HepG2 (cell line): ENCODE measurements around the gene SEMA3C. TPM values are rescaled to one million over a fixed set of nuclear protein-coding genes. Genes with fewer than 3 reads are reported as not detected.

Experiments used
- ATAC-seq: fragments of 200-7000 bp; cut with Tn5 transposase; 3 replicates; pipeline ENCODE4 v1.9.1; 2020; ENCODE audit warnings: mild to moderate bottlenecking, moderate library complexity
- BruUV-seq: library from RNA; stranded (reverse); fragments of 400-500 nt; replicated peaks from 2 replicates; lab custom pipeline; 2021; lab: Mats Ljungman, UMichigan
- CTCF ChIA-PET: fragments of 300-600 bp; formaldehyde crosslinking; extraction: SDS; loops from one replicate; lab custom pipeline; 2021; ENCODE audit warnings: low total read pairs, inconsistent platforms, low intra/inter-chr PET ratio; lab: Yijun Ruan, JAX
- POLR2A ChIA-PET: fragments of 350-600 bp; sonication (Branson Sonifier 250); formaldehyde crosslinking; loops from one replicate; lab custom pipeline; 2020; ENCODE audit warnings: antibody characterized with exemption, inconsistent platforms; lab: Yijun Ruan, JAX
- DNase-seq: peaks from one replicate; pipeline ENCODE4 v3.0.0-alpha.2; 2015; ENCODE audit warnings: low spot score
- FAIRE-seq: peaks from 3 replicates; lab custom pipeline; 2011; peaks lifted over from hg19 to GRCh38; lab: Jason Lieb, UNC
- H2AFZ ChIP-seq: one replicate; pipeline ENCODE4 v1.6.1; 2011; ENCODE audit warnings: low read length, inconsistent platforms
- H3K27ac ChIP-seq: fragments of 300-600 bp; 3 replicates; pipeline ENCODE4 v1.8.0; 2011; ENCODE audit warnings: mixed run types, mild to moderate bottlenecking, mixed read lengths, low read length, inconsistent platforms; ENCODE audit not compliant: insufficient read depth; ENCODE audit errors: extremely low read length
- H3K27me3 ChIP-seq, 2 experiments: fragments of 200-600 bp in 1 of 2; 2 replicates in 1 of 2; 3 replicates in 1 of 2; pipeline versions ENCODE4 v1.6.0 to v1.8.0; 2011; ENCODE audit warnings: low read length in 2 of 2, mild to moderate bottlenecking in 2 of 2, moderate library complexity in 2 of 2, inconsistent platforms in 1 of 2; ENCODE audit not compliant: insufficient read depth in 2 of 2, control insufficient read depth in 1 of 2
- H3K36me3 ChIP-seq, 2 experiments: fragments of 200-600 bp in 1 of 2; replicated peaks in 1 of 2; 2 replicates in 1 of 2; 3 replicates in 1 of 2; pipeline versions ENCODE4 v1.5.1 to v1.8.0; 2011; ENCODE audit warnings: low read length in 2 of 2, inconsistent platforms in 1 of 2; ENCODE audit not compliant: insufficient read depth in 2 of 2, control insufficient read depth in 1 of 2
- H3K4me1 ChIP-seq: 2 replicates; pipeline ENCODE4 v1.5.1; 2012; ENCODE audit warnings: low read length, inconsistent platforms; ENCODE audit not compliant: insufficient read depth
- H3K4me2 ChIP-seq: 2 replicates; pipeline ENCODE4 v1.6.0; 2011; ENCODE audit warnings: low read depth, low read length, inconsistent platforms
- H3K4me3 ChIP-seq, 3 experiments: fragments of 200-600 bp in 1 of 3; sonication (generic), shearing (Covaris generic) in 1 of 3; replicated peaks in 1 of 3; 2 replicates each; pipeline ENCODE4 v1.5.1; 2011 to 2016; ENCODE audit warnings: low read length in 3 of 3, inconsistent platforms in 2 of 3, low read depth in 2 of 3, mild to moderate bottlenecking in 2 of 3, control low read depth in 1 of 3, mixed read lengths in 1 of 3; ENCODE audit not compliant: insufficient read depth in 1 of 3
- H3K79me2 ChIP-seq: one replicate; pipeline ENCODE4 v1.6.1; 2011; ENCODE audit warnings: low read length, inconsistent platforms; ENCODE audit not compliant: insufficient read depth
- H3K9ac ChIP-seq: 2 replicates; pipeline ENCODE4 v1.6.0; 2011; ENCODE audit warnings: mild to moderate bottlenecking, low read depth, low read length, inconsistent platforms; ENCODE audit not compliant: insufficient read depth
- H3K9me3 ChIP-seq: 2 replicates; pipeline ENCODE4 v1.5.1; 2012; ENCODE audit warnings: mild to moderate bottlenecking, low read length
- H4K20me1 ChIP-seq: 2 replicates; pipeline ENCODE4 v1.6.0; 2011; ENCODE audit warnings: inconsistent platforms, mild to moderate bottlenecking, low read length, moderate library complexity; ENCODE audit not compliant: insufficient read depth
- CBFB ChIP-seq: sonication (generic); formaldehyde crosslinking; IDR thresholded peaks from 2 replicates; pipeline ENCODE4 v1.4.0; 2020; ENCODE audit warnings: missing genetic modification reagents
- CREB1 ChIP-seq, 2 experiments: fragments of 450-650 bp in 1 of 2; IDR thresholded peaks; 2 replicates each; pipeline ENCODE4 v1.6.1; 2016 to 2017; ENCODE audit warnings: control low read depth in 1 of 2, mild to moderate bottlenecking in 1 of 2, missing compliant biosample characterization in 1 of 2, missing genetic modification characterization in 1 of 2
- ISX ChIP-seq: sonication (generic); formaldehyde crosslinking; conservative IDR thresholded peaks from 2 replicates; pipeline ENCODE4 v1.5.0; 2020; ENCODE audit warnings: missing genetic modification reagents
- MTERF4 ChIP-seq: sonication (generic); formaldehyde crosslinking; IDR thresholded peaks from 2 replicates; pipeline ENCODE4 v1.8.0; 2023; ENCODE audit warnings: mild to moderate bottlenecking, missing genetic modification reagents
- NFIB ChIP-seq: sonication (generic); formaldehyde crosslinking; IDR thresholded peaks from 2 replicates; pipeline ENCODE4 v1.9.0; 2021; ENCODE audit warnings: missing genetic modification reagents, mild to moderate bottlenecking, borderline replicate concordance
- PRMT3 ChIP-seq: sonication (generic); formaldehyde crosslinking; IDR thresholded peaks from 2 replicates; pipeline ENCODE4 v1.8.1; 2022; ENCODE audit warnings: low read depth, mild to moderate bottlenecking, moderate library complexity, missing genetic modification reagents, borderline replicate concordance
- RARG ChIP-seq: sonication (generic); formaldehyde crosslinking; IDR thresholded peaks from 2 replicates; pipeline ENCODE4 v1.4.0; 2020; ENCODE audit warnings: low read depth, mild to moderate bottlenecking, missing genetic modification reagents
- ZBTB25 ChIP-seq: IDR thresholded peaks from 2 replicates; pipeline ENCODE4 v1.6.1; 2018; ENCODE audit warnings: missing genetic modification reagents
- ZNF343 ChIP-seq: sonication (generic); formaldehyde crosslinking; IDR thresholded peaks from 2 replicates; pipeline ENCODE4 v1.4.0; 2020; ENCODE audit warnings: mild to moderate bottlenecking, missing genetic modification reagents
- ZNF652 ChIP-seq: IDR thresholded peaks from 2 replicates; pipeline ENCODE4 v1.6.1; 2016; ENCODE audit warnings: low read depth, borderline replicate concordance
- ZNF720 ChIP-seq: sonication (generic); formaldehyde crosslinking; IDR thresholded peaks from 2 replicates; pipeline ENCODE4 v1.4.0; 2020; ENCODE audit warnings: missing genetic modification reagents
- ZNF740 ChIP-seq: sonication (generic); formaldehyde crosslinking; IDR thresholded peaks from 2 replicates; pipeline ENCODE4 v1.4.0; 2020; ENCODE audit warnings: missing genetic modification reagents
- WGBS: methylation state at CpG from one replicate; pipeline ENCODE4 v1.1.6; 2017; ENCODE audit warnings: low lambda C conversion rate; 5-methylcytosine and 5-hydroxymethylcytosine counted together
- in situ Hi-C: cut with HindIII; loops from 2 replicates; pipeline ENCODE4 v1.10.0; 2017; ENCODE audit warnings: low pct_unique_long_range_greater_than_20kb; ENCODE audit not compliant: extremely low pct_ligation_motif_present
- intact Hi-C: fragments of 100-400 bp; cut with micrococcal nuclease; formaldehyde crosslinking; loops from one replicate; pipeline ENCODE4 v1.10.0; 2022; ENCODE audit not compliant: unreplicated experiment
- polyA plus RNA-seq, 8 experiments: library from polyadenylated mRNA; depleted of rRNA in 3 of 8; stranded (reverse) in 7 of 8; unstranded in 1 of 8; fragments of >200 nt; fragmentation: Illumina TruSeq in 4 of 8; extraction: Trizol in 4 of 8; gene quantifications; 2 replicates each; pipeline versions ENCODE4 v1.2.1 to v1.2.3, GENCODE V29; 2011 to 2016; ENCODE audit warnings: low read depth in 4 of 8, missing spikeins in 1 of 8, mixed read lengths in 1 of 8; ENCODE audit not compliant: insufficient read depth in 1 of 8
- total RNA-seq, 5 experiments: library from RNA; depleted of rRNA; stranded (reverse); fragments of >200 nt; fragmentation: Illumina TruSeq; extraction: Trizol; gene quantifications; 2 replicates each; pipeline ENCODE4 v1.2.3, GENCODE V29; 2016; ENCODE audit warnings: low read depth in 1 of 5

Gene SEMA3C
- total and polyA plus RNA-seq, 2 of the 13 experiments (the other 11 are each of a cell fraction or from before 2014, with no cell fraction given), result 0.05 to 0.13 TPM

GRCh38 chr7:80773787-80774508, 144.9 kb downstream of the SEMA3C start (continued):
- TF ChIP-seq ZNF720 (CRISPR knock-in tag), result no peak
- TF ChIP-seq, all 625 proteins: peak for 0

- Histone ChIP-seq H3K36me3 (no peaks in the 10 kb centered on the region), H3K4me1 (no peaks in the 10 kb centered on the region), H3K27ac (no peak overlapping the region), H2AFZ (no peak overlapping the region), H3K27me3 (no peaks in the 10 kb centered on the region), H3K79me2 (no peaks in the 10 kb centered on the region), H4K20me1 (no peaks in the 10 kb centered on the region), H3K4me3 (no peak overlapping the region), H3K4me2 (no peak overlapping the region), H3K9me3 (no peaks in the 10 kb centered on the region), H3K9ac (no peak overlapping the region)
- POLR2A ChIA-PET, result no interaction called here
- FAIRE-seq (no peak), DNase-seq (no peak), ATAC-seq (no peak)
- CTCF ChIA-PET, result no interaction called here
- BruUV-seq, result no TSS peak
- in situ Hi-C loops (no loop called here), intact Hi-C loops (no loop called here)
- WGBS, result 4% methylated on average over 2 of the region's 2 CpGs
- TF ChIP-seq ZNF740 (CRISPR knock-in tag) (no peak), ZNF343 (CRISPR knock-in tag) (no peak), CREB1 (IDR thresholded peaks at IDR 0.05) (no peak), CREB1 (CRISPR knock-in tag; IDR thresholded peaks at IDR 0.05) (no peak), ZBTB25 (CRISPR knock-in tag) (no peak), ISX (no peak), CBFB (CRISPR knock-in tag) (no peak), PRMT3 (CRISPR knock-in tag) (no peak), RARG (no peak), NFIB (CRISPR knock-in tag) (no peak), ZNF652 (CRISPR knock-in tag) (no peak), MTERF4 (no peak)
Observed at GRCh38 chr7:80772347-80772993, 146.4 kb downstream of the SEMA3C start.
